Transverse colon (tissue), 4 donors: ENCODE data around the gene STPG3. TPM values are rescaled to one million over a fixed set of nuclear protein-coding genes. Genes with fewer than 3 reads are reported as not detected.

ENCODE experiments used
- DNase-seq: peaks from one replicate; pipeline ENCODE4 v3.0.0-alpha.2; 2019
- H3K27ac ChIP-seq, 4 donors: fragments of 200-600 bp; sonication (generic); 2 replicates each; pipeline ENCODE4 v1.5.1; 2016 to 2018; ENCODE audit warnings: inconsistent platforms in 4 of 4
- H3K27me3 ChIP-seq: fragments of 200-600 bp; sonication (generic); 2 replicates; pipeline ENCODE4 v1.5.1; 2017; ENCODE audit warnings: inconsistent platforms
- H3K36me3 ChIP-seq, 4 donors: fragments of 200-600 bp; sonication (generic); 2 replicates each; pipeline ENCODE4 v1.5.1; 2017 to 2019; ENCODE audit warnings: inconsistent platforms in 4 of 4
- H3K4me1 ChIP-seq, 4 donors: fragments of 200-600 bp; sonication (generic); 2 replicates each; pipeline ENCODE4 v1.5.1; 2017 to 2020; ENCODE audit warnings: inconsistent platforms in 4 of 4
- H3K4me3 ChIP-seq, 4 donors: fragments of 200-600 bp; sonication (generic); 1 replicate in 1 of 4; 2 replicates in 3 of 4; pipeline versions ENCODE4 v1.5.1 to v1.6.1; 2017 to 2019; ENCODE audit warnings: inconsistent platforms in 4 of 4
- H3K9me3 ChIP-seq, 2 donors: fragments of 200-600 bp; sonication (generic); 2 replicates each; pipeline ENCODE4 v1.5.1; 2017 to 2019; ENCODE audit warnings: inconsistent platforms in 2 of 2
- EP300 ChIP-seq: sonication (generic); formaldehyde crosslinking; IDR thresholded peaks from one replicate; pipeline ENCODE4 v1.6.1; 2017; ENCODE audit warnings: antibody characterized with exemption, low read depth
- POLR2A ChIP-seq: fragments of 450-650 bp; IDR thresholded peaks from one replicate; pipeline ENCODE4 v1.6.1; 2016; ENCODE audit warnings: antibody characterized with exemption, mild to moderate bottlenecking, moderate library complexity
- POLR2AphosphoS5 ChIP-seq, 3 donors: sonication (generic); formaldehyde crosslinking; IDR thresholded peaks; one replicate each; pipeline ENCODE4 v1.6.1; 2016; ENCODE audit warnings: antibody characterized with exemption in 3 of 3
- WGBS, 2 donors: methylation state at CpG; one replicate each; pipeline ENCODE4 v1.1.5; 2018; ENCODE audit warnings: low coverage in 1 of 2; 5-methylcytosine and 5-hydroxymethylcytosine counted together
- in situ Hi-C, 4 donors: fragments of 200-750 bp; cut with MboI; loops; one replicate each; pipeline versions ENCODE4 v1.15.0 to v1.15.1; 2017; ENCODE audit warnings: low sequenced_read_pairs in 3 of 4, low pct_ligation_motif_present in 1 of 4, low pct_unique_long_range_greater_than_20kb in 1 of 4
- intact Hi-C: fragments of 100-400 bp; cut with DNase I; formaldehyde crosslinking; loops from one replicate; pipeline ENCODE4 v1.15.1; 2023; ENCODE audit warnings: low total_unique reads
- total RNA-seq, 4 donors: library from RNA; depleted of rRNA; stranded (reverse); fragments of >200 nt; gene quantifications; one replicate each; pipeline ENCODE4 v1.1.0, GENCODE V29; 2016
- TF ChIP-seq, protein P1 (sequence below), 5 experiments: fragments of 200-600 bp in 3 of 5; fragments of 450-650 bp in 2 of 5; sonication (generic) in 3 of 5; IDR thresholded peaks; 1 replicate in 2 of 5; 2 replicates in 3 of 5; pipeline ENCODE4 v1.5.1; 2016 to 2017; ENCODE audit warnings: antibody characterized with exemption in 5 of 5, inconsistent platforms in 3 of 5, mild to moderate bottlenecking in 2 of 5, moderate library complexity in 1 of 5

The STPG3 gene
- total RNA-seq, 4 donors from 2014 or later: not detected

DNA sequence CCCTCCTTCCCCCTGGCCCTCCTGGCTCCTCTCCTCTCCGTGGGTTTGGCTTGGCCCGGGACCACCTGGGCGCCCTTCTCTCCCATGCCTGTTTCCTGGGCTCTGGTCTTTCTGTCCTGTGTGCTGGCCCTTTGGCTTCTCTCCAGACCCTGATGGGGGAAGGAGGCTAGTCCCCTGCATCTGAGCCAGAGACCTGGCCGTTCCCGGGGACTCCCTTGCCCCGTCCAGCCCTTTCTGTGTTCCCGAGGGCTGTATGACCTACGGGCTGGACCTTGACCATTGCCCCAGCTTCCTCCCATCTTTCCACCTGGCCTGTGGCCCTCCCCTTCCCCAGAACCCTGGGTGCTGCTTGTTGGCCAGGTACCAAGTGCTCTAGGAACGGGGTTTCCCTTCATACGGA is 12.4 kb downstream of the STPG3 start:
- no peaks in the 10 kb centered on the region for H3K27me3 ChIP-seq
- no peak overlapping the region for H3K4me3 ChIP-seq
- peaks cover under 1 to 9% (median 8%) of the 10 kb centered on the region in 4 donors for H3K4me1 ChIP-seq
- 83% methylated on average over 10 of the region's 10 CpGs; no CpG with 5 or more reads in 1 of the 2 donors for WGBS, 2 donors
- in situ Hi-C loops: no loop called here
- H3K27ac ChIP-seq: no peak overlapping the region
- no peak for TF ChIP-seq POLR2A
- TF ChIP-seq, protein P1, sequence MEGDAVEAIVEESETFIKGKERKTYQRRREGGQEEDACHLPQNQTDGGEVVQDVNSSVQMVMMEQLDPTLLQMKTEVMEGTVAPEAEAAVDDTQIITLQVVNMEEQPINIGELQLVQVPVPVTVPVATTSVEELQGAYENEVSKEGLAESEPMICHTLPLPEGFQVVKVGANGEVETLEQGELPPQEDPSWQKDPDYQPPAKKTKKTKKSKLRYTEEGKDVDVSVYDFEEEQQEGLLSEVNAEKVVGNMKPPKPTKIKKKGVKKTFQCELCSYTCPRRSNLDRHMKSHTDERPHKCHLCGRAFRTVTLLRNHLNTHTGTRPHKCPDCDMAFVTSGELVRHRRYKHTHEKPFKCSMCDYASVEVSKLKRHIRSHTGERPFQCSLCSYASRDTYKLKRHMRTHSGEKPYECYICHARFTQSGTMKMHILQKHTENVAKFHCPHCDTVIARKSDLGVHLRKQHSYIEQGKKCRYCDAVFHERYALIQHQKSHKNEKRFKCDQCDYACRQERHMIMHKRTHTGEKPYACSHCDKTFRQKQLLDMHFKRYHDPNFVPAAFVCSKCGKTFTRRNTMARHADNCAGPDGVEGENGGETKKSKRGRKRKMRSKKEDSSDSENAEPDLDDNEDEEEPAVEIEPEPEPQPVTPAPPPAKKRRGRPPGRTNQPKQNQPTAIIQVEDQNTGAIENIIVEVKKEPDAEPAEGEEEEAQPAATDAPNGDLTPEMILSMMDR (IDR thresholded peaks at IDR 0.05): no peak
- no peak for TF ChIP-seq POLR2AphosphoS5 (IDR thresholded peaks at IDR 0.05)
- no peak for TF ChIP-seq EP300
- no peaks in the 10 kb centered on the region for H3K9me3 ChIP-seq
- DNase-seq: no peak
- H3K36me3 ChIP-seq: peaks cover 0 to 35% (median 8%) of the 10 kb centered on the region in 4 donors
- intact Hi-C loops: no loop called here

DNA sequence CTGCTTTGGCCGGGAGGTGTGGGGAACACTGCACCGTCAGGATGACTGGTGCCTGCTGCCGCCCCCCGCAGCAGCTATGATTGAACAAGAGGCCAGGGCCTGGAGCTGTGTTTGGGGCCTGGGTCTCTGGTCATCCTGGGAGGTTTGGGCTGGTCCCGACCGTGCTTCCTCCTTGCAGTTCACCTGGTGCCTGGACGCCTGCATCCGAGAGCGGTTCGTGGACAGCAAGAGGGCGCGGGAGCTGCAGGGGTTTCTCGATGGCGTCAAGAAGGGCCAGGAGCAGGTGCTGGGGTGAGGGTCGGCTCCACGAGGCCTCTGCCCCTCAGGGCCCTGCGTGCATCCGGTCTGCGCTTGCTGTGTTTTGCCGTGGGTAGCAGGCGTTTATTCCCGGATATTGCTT is 13.0 kb downstream of the STPG3 start:
- peaks cover 6 to 15% (median 14%) of the 10 kb centered on the region in 4 donors for H3K4me1 ChIP-seq
- no peak for DNase-seq
- H3K27me3 ChIP-seq: no peaks in the 10 kb centered on the region
- H3K9me3 ChIP-seq: no peaks in the 10 kb centered on the region
- no peak overlapping the region for H3K4me3 ChIP-seq
- WGBS, 2 donors: 94 to 98% methylated on average over 9 to 22 of the region's 22 CpGs
- intact Hi-C loops (no loop called here), in situ Hi-C loops (no loop called here)
- H3K36me3 ChIP-seq: peaks cover 0 to 31% (median 8%) of the 10 kb centered on the region in 4 donors
- TF ChIP-seq POLR2A (no peak), EP300 (no peak), POLR2AphosphoS5 (IDR thresholded peaks at IDR 0.05) (no peak)
- TF ChIP-seq, protein P1 (IDR thresholded peaks at IDR 0.05): no peak
- no peak overlapping the region for H3K27ac ChIP-seq

DNA sequence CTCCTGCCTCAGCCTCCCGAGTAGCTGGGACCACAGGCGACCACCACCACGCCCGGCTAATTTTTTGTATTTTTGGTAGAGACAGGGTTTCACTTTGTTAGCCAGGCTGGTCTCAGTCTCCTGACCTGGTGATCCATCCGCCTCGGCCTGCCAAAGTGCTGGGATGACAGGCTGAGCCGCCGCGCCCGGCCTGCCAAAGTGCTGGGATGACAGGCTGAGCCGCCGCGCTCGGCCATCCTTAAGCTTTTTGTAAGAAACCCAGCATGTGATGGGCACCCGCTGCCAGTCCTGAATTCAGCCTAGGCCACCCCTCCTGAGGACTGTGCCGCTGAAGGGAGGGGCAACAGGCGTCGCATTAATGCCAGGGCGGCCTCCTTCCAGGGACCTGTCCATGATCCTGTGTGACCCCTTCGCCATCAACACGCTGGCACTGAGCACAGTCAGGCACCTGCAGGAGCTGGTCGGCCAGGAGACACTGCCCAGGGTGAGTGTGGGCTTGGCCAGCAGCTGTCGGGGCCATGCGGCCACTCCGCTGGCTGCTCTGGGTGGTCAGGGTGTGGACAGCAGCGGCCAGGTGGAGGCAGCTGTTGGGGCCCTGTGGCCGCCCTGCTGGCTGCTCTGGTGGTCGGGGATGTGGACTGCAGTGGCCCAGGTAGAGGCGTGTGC is 14.5 kb downstream of the STPG3 start:
- no peak for TF ChIP-seq EP300
- WGBS, 2 donors: 91% methylated on average over 29 of the region's 29 CpGs; no CpG with 5 or more reads in 1 of the 2 donors
- no peaks in the 10 kb centered on the region for H3K9me3 ChIP-seq
- no peak overlapping the region for H3K4me3 ChIP-seq
- peaks cover 13 to 24% (median 22%) of the 10 kb centered on the region in 4 donors for H3K4me1 ChIP-seq
- no peaks in the 10 kb centered on the region for H3K27me3 ChIP-seq
- H3K27ac ChIP-seq: no peak overlapping the region
- intact Hi-C loops: no loop called here
- peaks cover 0 to 28% (median 8%) of the 10 kb centered on the region in 4 donors for H3K36me3 ChIP-seq
- DNase-seq: no peak
- in situ Hi-C loops: no loop called here

DNA sequence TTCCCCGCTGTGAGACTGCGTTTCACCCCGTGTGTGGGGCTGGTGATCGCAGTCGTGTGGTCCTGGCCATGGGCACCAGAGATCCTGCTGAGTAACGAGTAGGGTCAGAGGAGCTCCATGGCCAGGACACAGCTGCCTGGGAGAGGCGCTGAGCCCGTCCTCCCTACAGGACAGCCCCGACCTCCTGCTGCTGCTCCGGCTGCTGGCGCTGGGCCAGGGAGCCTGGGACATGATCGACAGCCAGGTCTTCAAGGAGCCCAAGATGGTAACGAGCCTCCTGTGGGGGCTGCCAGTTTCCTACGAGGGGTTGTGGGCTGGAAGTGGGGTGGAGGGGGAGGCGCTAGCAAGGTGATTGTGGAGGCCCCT is 15.1 kb downstream of the STPG3 start:
- WGBS, 2 donors: 93% methylated on average over 14 of the region's 15 CpGs; no CpG with 5 or more reads in 1 of the 2 donors
- no peak for DNase-seq
- no peaks in the 10 kb centered on the region for H3K27me3 ChIP-seq
- H3K9me3 ChIP-seq: no peaks in the 10 kb centered on the region
- H3K4me3 ChIP-seq: no peak overlapping the region
- peaks cover 13 to 24% (median 22%) of the 10 kb centered on the region in 4 donors for H3K4me1 ChIP-seq
- TF ChIP-seq EP300 (no peak), POLR2AphosphoS5 (IDR thresholded peaks at IDR 0.05) (no peak), POLR2A (no peak)
- TF ChIP-seq, protein P1 (IDR thresholded peaks at IDR 0.05): no peak
- H3K27ac ChIP-seq: no peak overlapping the region
- intact Hi-C loops: no loop called here
- peaks cover 0 to 28% (median 8%) of the 10 kb centered on the region in 4 donors for H3K36me3 ChIP-seq
- in situ Hi-C loops: no loop called here
